ENCODE measurements around the gene COL4A3. TPM values are rescaled to one million over a fixed set of nuclear protein-coding genes. Genes with fewer than 3 reads are reported as not detected.

Gene COL4A3
- total RNA-seq, 1 experiment from 2014 or later, result 0.15 TPM

- no peak overlapping the region for H2BK120ac ChIP-seq (ENCODE audit: low read depth, low read length, poor library complexity, severe bottlenecking)
- Mint-ChIP-seq H3K4me1 (peaks cover 6 to 10% of the 10 kb centered on the region in 2 experiments), H3K36me3 (ENCODE audit: insufficient read depth in 1 of 3, low read depth in 3 of 3) (no peaks in the 10 kb centered on the region), H3K27me3 (ENCODE audit: low read depth) (0 out of 2 replicates have a peak, but pooled peaks cover 3% of the 10 kb centered on the region), H3K9me3 (no peaks in the 10 kb centered on the region), H3K27ac (no peak overlapping the region), H3K4me3 (no peak overlapping the region)
- H3K18ac ChIP-seq (ENCODE audit: insufficient read length, low read depth, low read length), result no peak overlapping the region
- no peaks in the 10 kb centered on the region for H3K79me2 ChIP-seq (ENCODE audit: insufficient read depth, low read length)
- H3K27me3 ChIP-seq (ENCODE audit: insufficient read depth, low read length), result no peaks in the 10 kb centered on the region
- H4K91ac ChIP-seq (ENCODE audit: insufficient read length, low read depth, low read length), result no peak overlapping the region
- H3K4me2 ChIP-seq (ENCODE audit: insufficient read depth, insufficient read length, low read length), result no peak overlapping the region
- DNase-seq, result no peak
- H2AFZ ChIP-seq (ENCODE audit: low read length), result no peak overlapping the region
- H3K9ac ChIP-seq (ENCODE audit: extremely low read depth, insufficient read length, low read length), result no peak overlapping the region
- no peak overlapping the region for H4K8ac ChIP-seq (replicated peaks; ENCODE audit: insufficient read length, low read depth, low read length)
- H2BK5ac ChIP-seq (ENCODE audit: insufficient read length, low read length), result no peak overlapping the region
- H3K23me2 ChIP-seq (ENCODE audit: insufficient read length, low read depth, low read length, poor library complexity, severe bottlenecking), result no peaks in the 10 kb centered on the region
- H3K9me3 ChIP-seq (ENCODE audit: control insufficient read depth, low read depth, low read length), result no peaks in the 10 kb centered on the region
- no peaks in the 10 kb centered on the region for H3K79me1 ChIP-seq (ENCODE audit: insufficient read depth, low read depth, low read length, poor library complexity, severe bottlenecking)
- no peak overlapping the region for H2BK12ac ChIP-seq (ENCODE audit: insufficient read length, low read depth, low read length)
- no peak overlapping the region for H3K56ac ChIP-seq (ENCODE audit: insufficient read length, low read depth, low read length)
- TF ChIP-seq, protein P1, sequence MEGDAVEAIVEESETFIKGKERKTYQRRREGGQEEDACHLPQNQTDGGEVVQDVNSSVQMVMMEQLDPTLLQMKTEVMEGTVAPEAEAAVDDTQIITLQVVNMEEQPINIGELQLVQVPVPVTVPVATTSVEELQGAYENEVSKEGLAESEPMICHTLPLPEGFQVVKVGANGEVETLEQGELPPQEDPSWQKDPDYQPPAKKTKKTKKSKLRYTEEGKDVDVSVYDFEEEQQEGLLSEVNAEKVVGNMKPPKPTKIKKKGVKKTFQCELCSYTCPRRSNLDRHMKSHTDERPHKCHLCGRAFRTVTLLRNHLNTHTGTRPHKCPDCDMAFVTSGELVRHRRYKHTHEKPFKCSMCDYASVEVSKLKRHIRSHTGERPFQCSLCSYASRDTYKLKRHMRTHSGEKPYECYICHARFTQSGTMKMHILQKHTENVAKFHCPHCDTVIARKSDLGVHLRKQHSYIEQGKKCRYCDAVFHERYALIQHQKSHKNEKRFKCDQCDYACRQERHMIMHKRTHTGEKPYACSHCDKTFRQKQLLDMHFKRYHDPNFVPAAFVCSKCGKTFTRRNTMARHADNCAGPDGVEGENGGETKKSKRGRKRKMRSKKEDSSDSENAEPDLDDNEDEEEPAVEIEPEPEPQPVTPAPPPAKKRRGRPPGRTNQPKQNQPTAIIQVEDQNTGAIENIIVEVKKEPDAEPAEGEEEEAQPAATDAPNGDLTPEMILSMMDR (conservative IDR thresholded peaks at IDR 0.05), result no peak
- H4K20me1 ChIP-seq (ENCODE audit: control insufficient read depth, insufficient read depth, insufficient read length), result no peaks in the 10 kb centered on the region
- no peak overlapping the region for H2BK15ac ChIP-seq (ENCODE audit: low read depth, low read length)
- no peak overlapping the region for H3K4ac ChIP-seq (ENCODE audit: low read depth, low read length)
- H2BK20ac ChIP-seq (ENCODE audit: low read depth, low read length, poor library complexity, severe bottlenecking), result no peak overlapping the region
- no peak overlapping the region for H2AK5ac ChIP-seq (ENCODE audit: insufficient read length, low read length)
- no peaks in the 10 kb centered on the region for H3K4me1 ChIP-seq (ENCODE audit: insufficient read depth, low read length)
- H3T11ph ChIP-seq (ENCODE audit: low read length), result no peak overlapping the region
- no peak overlapping the region for H3K27ac ChIP-seq (ENCODE audit: insufficient read length, low read depth, low read length)
- WGBS (ENCODE audit: extremely low coverage, insufficient read length, low lambda C conversion rate), result no CpG with 5 or more reads among the region's 4 CpGs
- H3K23ac ChIP-seq (ENCODE audit: insufficient read length, low read depth, low read length), result no peak overlapping the region
- H4K5ac ChIP-seq (ENCODE audit: insufficient read length, low read depth, low read length), result no peak overlapping the region
- no peak overlapping the region for H3K14ac ChIP-seq (ENCODE audit: insufficient read depth, low read length)
Observed at GRCh38 chr2:227219312-227220105, 55.1 kb downstream of the COL4A3 start.
